ENCODE results near the gene CDKN2B-AS1. TPM values are rescaled to one million over a fixed set of nuclear protein-coding genes. Genes with fewer than 3 reads are reported as not detected.

CDKN2B-AS1 gene
- polyA plus RNA-seq, 1 experiment: 2.8 TPM

- H3K9me3 ChIP-seq (ENCODE audit: control insufficient read depth, insufficient read depth, low read length): no peaks in the 10 kb centered on the region
- TF ChIP-seq CTCF (IDR thresholded peaks at IDR 0.05; ENCODE audit: low read depth, low read length): no peak
- DNase-seq (ENCODE audit: low read depth, low spot score): no peak
- no peaks in the 10 kb centered on the region for H3K27me3 ChIP-seq (ENCODE audit: control insufficient read depth, insufficient read depth, low read length)
- H3K4me3 ChIP-seq (ENCODE audit: low read depth, low read length): no peak overlapping the region
- POLR2A ChIA-PET: no interaction called here
- no peak overlapping the region for H3K27ac ChIP-seq (ENCODE audit: low read depth, low read length)
- CTCF ChIA-PET: interaction anchor here (0.6 to 1.5 kb wide), 5 partner anchors 37 to 231 kb away, joined by 3 to 5 read pairs (median 3); partner anchors contain the start of gene CDKN2B
These were observed 50.8 kb downstream of the CDKN2B-AS1 start for GRCh38 chr9:22045423-22045822.

GRCh38 chr9:22046243-22046885, 51.8 kb downstream of the CDKN2B-AS1 start:
- TF ChIP-seq CTCF (IDR thresholded peaks at IDR 0.05; ENCODE audit: low read depth, low read length): no peak
- POLR2A ChIA-PET: no interaction called here
- H3K27me3 ChIP-seq (ENCODE audit: control insufficient read depth, insufficient read depth, low read length): no peaks in the 10 kb centered on the region
- no peak overlapping the region for H3K27ac ChIP-seq (ENCODE audit: low read depth, low read length)
- H3K9me3 ChIP-seq (ENCODE audit: control insufficient read depth, insufficient read depth, low read length): no peaks in the 10 kb centered on the region
- DNase-seq (ENCODE audit: low read depth, low spot score): no peak
- CTCF ChIA-PET: interaction anchor here (1.5 kb wide), 1 partner anchor 46 kb away, joined by 3 read pairs; no protein-coding TSS in a partner anchor
- H3K4me3 ChIP-seq (ENCODE audit: low read depth, low read length): no peak overlapping the region

GRCh38 chr9:22047596-22047995, 53.0 kb downstream of the CDKN2B-AS1 start:
- POLR2A ChIA-PET: no interaction called here
- H3K27ac ChIP-seq (ENCODE audit: low read depth, low read length): no peak overlapping the region
- no peak overlapping the region for H3K4me3 ChIP-seq (ENCODE audit: low read depth, low read length)
- H3K27me3 ChIP-seq (ENCODE audit: control insufficient read depth, insufficient read depth, low read length): no peaks in the 10 kb centered on the region
- no peak for DNase-seq (ENCODE audit: low read depth, low spot score)
- no peak for TF ChIP-seq CTCF (IDR thresholded peaks at IDR 0.05; ENCODE audit: low read depth, low read length)
- CTCF ChIA-PET: interaction anchor here (0.8 to 4.0 kb wide), 4 partner anchors 9 to 196 kb away, joined by 4 to 24 read pairs (median 8); partner anchors contain the start of gene CDKN2B
- H3K9me3 ChIP-seq (ENCODE audit: control insufficient read depth, insufficient read depth, low read length): no peaks in the 10 kb centered on the region

- no peak for TF ChIP-seq CTCF (IDR thresholded peaks at IDR 0.05; ENCODE audit: low read depth, low read length)
- no peak overlapping the region for H3K4me3 ChIP-seq (ENCODE audit: low read depth, low read length)
- no peak overlapping the region for H3K27ac ChIP-seq (ENCODE audit: low read depth, low read length)
- no peak for DNase-seq (ENCODE audit: low read depth, low spot score)
- ChIA-PET POLR2A (no interaction called here), CTCF (interaction anchor here (1.0 to 4.0 kb wide), 5 partner anchors 11 to 236 kb away, joined by 3 to 24 read pairs (median 3); partner anchors contain the start of gene CDKN2B)
- no peaks in the 10 kb centered on the region for H3K9me3 ChIP-seq (ENCODE audit: control insufficient read depth, insufficient read depth, low read length)
- H3K27me3 ChIP-seq (ENCODE audit: control insufficient read depth, insufficient read depth, low read length): no peaks in the 10 kb centered on the region
These were observed 54.8 kb downstream of the CDKN2B-AS1 start for GRCh38 chr9:22049411-22049810.

- ChIA-PET CTCF (interaction anchor here (1.0 to 4.0 kb wide), 3 partner anchors 12 to 42 kb away, joined by 3 to 24 read pairs (median 3); partner anchors contain the start of gene CDKN2B), POLR2A (no interaction called here)
- Histone ChIP-seq H3K27ac (ENCODE audit: low read depth, low read length) (no peak overlapping the region), H3K9me3 (ENCODE audit: control insufficient read depth, insufficient read depth, low read length) (no peaks in the 10 kb centered on the region), H3K27me3 (ENCODE audit: control insufficient read depth, insufficient read depth, low read length) (no peaks in the 10 kb centered on the region), H3K4me3 (ENCODE audit: low read depth, low read length) (no peak overlapping the region)
- TF ChIP-seq CTCF (IDR thresholded peaks at IDR 0.05; ENCODE audit: low read depth, low read length): no peak
- no peak for DNase-seq (ENCODE audit: low read depth, low spot score)
These were observed 56.3 kb downstream of the CDKN2B-AS1 start for GRCh38 chr9:22050924-22051323.
